HFFc6 (cell line): ENCODE results near the gene FCF1. TPM values are rescaled to one million over a fixed set of nuclear protein-coding genes. Genes with fewer than 3 reads are reported as not detected.

Experiments used
- DNase-seq: peaks from one replicate; pipeline ENCODE4 v3.0.0-alpha.2; 2018
- H3K27ac Mint-ChIP-seq: 2 replicates; pipeline ENCODE4 v1.8.0; 2020; ENCODE audit warnings: mild to moderate bottlenecking, mixed read lengths
- H3K27me3 Mint-ChIP-seq: 2 replicates; pipeline ENCODE4 v1.8.0; 2021; ENCODE audit warnings: mild to moderate bottlenecking, moderate library complexity, mixed read lengths; ENCODE audit not compliant: insufficient read depth
- H3K36me3 Mint-ChIP-seq: 2 replicates; pipeline ENCODE4 v1.8.0; 2021; ENCODE audit warnings: low read depth, mixed read lengths
- H3K4me1 Mint-ChIP-seq: 2 replicates; pipeline ENCODE4 v1.8.0; 2020; ENCODE audit warnings: low read depth, mixed read lengths
- H3K4me3 Mint-ChIP-seq: 2 replicates; pipeline ENCODE4 v1.8.0; 2020; ENCODE audit warnings: mild to moderate bottlenecking, moderate library complexity, mixed read lengths
- H3K9me3 Mint-ChIP-seq: 2 replicates; pipeline ENCODE4 v1.8.0; 2020; ENCODE audit warnings: mild to moderate bottlenecking, mixed read lengths
- long read RNA-seq: library from polyadenylated mRNA; unstranded; transcript quantifications from one replicate; pipeline ENCODE4 v2.0.0, GENCODE V29; 2019
- total RNA-seq, 6 experiments: library from RNA; stranded (reverse); fragmentation: NEBNext Ultra II Directional; extraction: Animal tissue kit (Norgen Biotek cat#: 25700); gene quantifications; 2 replicates in 1 of 6; 3 replicates in 5 of 6; pipeline ENCODE4 v1.2.3, GENCODE V29; 2021
- TF ChIP-seq, protein P1 (sequence below): fragments of 200-600 bp; sonication (generic); IDR thresholded peaks from 2 replicates; pipeline ENCODE4 v1.5.0; 2021; ENCODE audit warnings: antibody characterized with exemption, mild to moderate bottlenecking

FCF1 gene, protein sequence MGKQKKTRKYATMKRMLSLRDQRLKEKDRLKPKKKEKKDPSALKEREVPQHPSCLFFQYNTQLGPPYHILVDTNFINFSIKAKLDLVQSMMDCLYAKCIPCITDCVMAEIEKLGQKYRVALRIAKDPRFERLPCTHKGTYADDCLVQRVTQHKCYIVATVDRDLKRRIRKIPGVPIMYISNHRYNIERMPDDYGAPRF
- total RNA-seq, result 10 to 100 TPM; 69.7 to 87.4 (median 79.6) TPM
- long read RNA-seq, partial matches to known transcripts, result 1 of 2 reads
- long read RNA-seq, other reads (novel, unspliced or antisense), result 1 of 2 reads

GRCh38 chr14:74712499-74713394 lies at the start of gene FCF1, which contains the start of gene AREL1:
TSS of gene FCF1 (plus strand) at chr14:74713144. CDS start at chr14:74713198, 54 bp downstream.
TSS of gene AREL1 (minus strand) at chr14:74713080. CDS start at chr14:74685615, 27,465 bp downstream.
- Mint-ChIP-seq H3K27ac (peak within 1 kb of the TSS; percentile 97), H3K36me3 (peaks cover 28% of the 10 kb centered on the region), H3K4me1 (peaks cover 49% of the 10 kb centered on the region), H3K9me3 (no peaks in the 10 kb centered on the region), H3K4me3 (peak within 1 kb of the TSS; percentile 99), H3K27me3 (no peaks in the 10 kb centered on the region; the same call in 1 of the 2 replicates)
- TF ChIP-seq, protein P1, sequence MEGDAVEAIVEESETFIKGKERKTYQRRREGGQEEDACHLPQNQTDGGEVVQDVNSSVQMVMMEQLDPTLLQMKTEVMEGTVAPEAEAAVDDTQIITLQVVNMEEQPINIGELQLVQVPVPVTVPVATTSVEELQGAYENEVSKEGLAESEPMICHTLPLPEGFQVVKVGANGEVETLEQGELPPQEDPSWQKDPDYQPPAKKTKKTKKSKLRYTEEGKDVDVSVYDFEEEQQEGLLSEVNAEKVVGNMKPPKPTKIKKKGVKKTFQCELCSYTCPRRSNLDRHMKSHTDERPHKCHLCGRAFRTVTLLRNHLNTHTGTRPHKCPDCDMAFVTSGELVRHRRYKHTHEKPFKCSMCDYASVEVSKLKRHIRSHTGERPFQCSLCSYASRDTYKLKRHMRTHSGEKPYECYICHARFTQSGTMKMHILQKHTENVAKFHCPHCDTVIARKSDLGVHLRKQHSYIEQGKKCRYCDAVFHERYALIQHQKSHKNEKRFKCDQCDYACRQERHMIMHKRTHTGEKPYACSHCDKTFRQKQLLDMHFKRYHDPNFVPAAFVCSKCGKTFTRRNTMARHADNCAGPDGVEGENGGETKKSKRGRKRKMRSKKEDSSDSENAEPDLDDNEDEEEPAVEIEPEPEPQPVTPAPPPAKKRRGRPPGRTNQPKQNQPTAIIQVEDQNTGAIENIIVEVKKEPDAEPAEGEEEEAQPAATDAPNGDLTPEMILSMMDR, result no peak
- peak; percentile 80 for DNase-seq

- Mint-ChIP-seq H3K4me1 (peaks cover 83% of the 10 kb centered on the region), H3K9me3 (no peaks in the 10 kb centered on the region), H3K36me3 (peaks cover 77% of the 10 kb centered on the region), H3K27me3 (peaks cover 2% of the 10 kb centered on the region), H3K27ac (peak overlapping the region; percentile 25; the same call in 1 of the 2 replicates), H3K4me3 (no peak overlapping the region)
- TF ChIP-seq, protein P1, result no peak
- DNase-seq, result no peak
These were observed 49.1 kb upstream of the FCF1 start for GRCh38 chr14:74663884-74664283.

DNA sequence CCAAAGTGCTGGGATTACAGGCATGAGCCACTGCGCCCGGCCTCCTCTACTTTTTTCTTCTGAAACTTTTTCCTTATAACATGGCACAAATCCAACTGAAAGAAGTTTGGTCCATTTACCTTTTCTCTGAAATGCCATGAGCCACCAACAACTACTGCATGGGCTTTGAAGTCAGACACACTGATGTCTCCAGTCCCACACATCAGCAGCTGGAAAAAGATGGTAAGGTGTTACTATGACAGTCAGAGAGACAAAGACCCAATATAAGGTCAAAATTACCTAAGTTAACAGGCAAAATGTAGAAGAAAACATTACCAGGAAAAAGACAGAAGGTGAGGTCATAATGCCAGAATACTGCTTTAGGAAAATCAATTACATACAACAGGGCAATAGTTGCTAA lies 48.2 kb upstream of the FCF1 start:
- no peak overlapping the region for H3K4me3 Mint-ChIP-seq
- H3K27ac Mint-ChIP-seq, result no peak overlapping the region; the same call in 1 of the 2 replicates

GRCh38 chr14:74667758-74668157 lies 45.2 kb upstream of the FCF1 start:
- peaks cover 94% of the 10 kb centered on the region for H3K4me1 Mint-ChIP-seq
- H3K9me3 Mint-ChIP-seq, result no peaks in the 10 kb centered on the region
- peaks cover 2% of the 10 kb centered on the region; the same call in 1 of the 2 replicates for H3K27me3 Mint-ChIP-seq
- H3K36me3 Mint-ChIP-seq, result peaks cover 74% of the 10 kb centered on the region
- TF ChIP-seq, protein P1, result no peak
- H3K27ac Mint-ChIP-seq, result peak overlapping the region; percentile 77
- DNase-seq, result peak; percentile 83
- H3K4me3 Mint-ChIP-seq, result peak overlapping the region; percentile 30

More for the DNA sequence above, 48.2 kb upstream of the FCF1 start:
- TF ChIP-seq, protein P1, result no peak
- no peak for DNase-seq
- Mint-ChIP-seq H3K9me3 (no peaks in the 10 kb centered on the region), H3K36me3 (peaks cover 81% of the 10 kb centered on the region), H3K27me3 (peaks cover 2% of the 10 kb centered on the region), H3K4me1 (peaks cover 83% of the 10 kb centered on the region)

DNA sequence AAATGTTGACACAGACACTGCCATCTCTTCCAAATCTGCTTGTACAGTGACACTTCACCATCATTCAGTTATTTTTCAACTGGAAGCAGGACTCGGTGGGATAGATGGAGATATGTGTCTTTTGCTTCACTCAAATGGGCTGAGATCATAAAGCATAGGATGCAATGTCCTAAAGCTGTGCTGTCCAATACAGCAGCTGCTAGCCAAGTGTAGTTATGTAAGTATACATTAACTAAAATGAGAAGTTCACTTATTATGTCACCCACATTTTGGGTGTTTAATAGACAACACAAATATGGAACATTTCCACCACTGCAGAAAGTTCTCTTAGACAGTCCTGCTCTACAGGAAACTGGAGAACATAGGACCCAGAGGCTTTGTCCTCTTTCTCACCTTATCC lies 43.7 kb upstream of the FCF1 start:
- peaks cover 82% of the 10 kb centered on the region for H3K4me1 Mint-ChIP-seq
- peaks cover 68% of the 10 kb centered on the region for H3K36me3 Mint-ChIP-seq

More for the DNA sequence above, 43.7 kb upstream of the FCF1 start:
- no peak overlapping the region for H3K4me3 Mint-ChIP-seq
- no peak for DNase-seq
- H3K27ac Mint-ChIP-seq, result no peak overlapping the region
- TF ChIP-seq, protein P1, result no peak
- H3K9me3 Mint-ChIP-seq, result no peaks in the 10 kb centered on the region
- H3K27me3 Mint-ChIP-seq, result peaks cover under 1% of the 10 kb centered on the region; the same call in 1 of the 2 replicates
